Skeletal muscle tissue (tissue), 4 donors: ENCODE results near the gene GART. TPM values are rescaled to one million over a fixed set of nuclear protein-coding genes. Genes with fewer than 3 reads are reported as not detected.
A peak's percentile ranks its signal among the peaks of the same experiment; 100 is the strongest.

Source experiments
- H3K27ac ChIP-seq: one replicate; pipeline ENCODE4 v1.7.0; 2013; ENCODE audit warnings: mild to moderate bottlenecking, low read depth, low read length, inconsistent platforms
- H3K27me3 ChIP-seq, 3 donors: one replicate each; pipeline ENCODE4 v1.7.0; 2013; ENCODE audit warnings: low read length in 3 of 3; ENCODE audit not compliant: control insufficient read depth in 3 of 3, insufficient read depth in 3 of 3
- H3K36me3 ChIP-seq, 3 donors: one replicate each; pipeline ENCODE4 v1.7.0; 2013; ENCODE audit warnings: low read length in 3 of 3; ENCODE audit not compliant: control insufficient read depth in 3 of 3, insufficient read depth in 3 of 3
- H3K4me1 ChIP-seq, 3 donors: one replicate each; pipeline ENCODE4 v1.7.0; 2013; ENCODE audit warnings: low read length in 3 of 3, mild to moderate bottlenecking in 3 of 3; ENCODE audit not compliant: control insufficient read depth in 3 of 3, insufficient read depth in 3 of 3
- H3K4me3 ChIP-seq, 3 donors: one replicate each; pipeline ENCODE4 v1.7.0; 2013; ENCODE audit warnings: low read length in 3 of 3
- H3K9ac ChIP-seq, 3 donors: one replicate each; pipeline ENCODE4 v1.7.0; 2013; ENCODE audit warnings: low read length in 3 of 3, mild to moderate bottlenecking in 3 of 3, moderate library complexity in 2 of 3, low read depth in 1 of 3
- H3K9me3 ChIP-seq, 3 donors: one replicate each; pipeline ENCODE4 v1.7.0; 2013; ENCODE audit warnings: low read length in 3 of 3; ENCODE audit not compliant: control insufficient read depth in 3 of 3
- total RNA-seq: library from RNA; depleted of rRNA; stranded (reverse); fragments of >200 nt; gene quantifications from one replicate; pipeline ENCODE4 v1.2.3, GENCODE V29; 2014
- donor health status: Osteomylitis.

Gene GART
- total RNA-seq, 1 donor from 2014 or later: 52.2 TPM

- Histone ChIP-seq H3K9ac (peak overlapping the region; percentile 97 to 100 (median 100)), H3K27ac (no peak overlapping the region), H3K9me3 (no peaks in the 10 kb centered on the region), H3K27me3 (no peaks in the 10 kb centered on the region), H3K4me1 (peaks cover 11 to 28% (median 18%) of the 10 kb centered on the region in 3 donors), H3K4me3 (peak overlapping the region; percentile 91 to 98 (median 98)), H3K36me3 (peaks cover 2 to 9% (median 6%) of the 10 kb centered on the region in 3 donors)
These were observed 2.7 kb upstream of the GART start for GRCh38 chr21:33544451-33545195.

- Histone ChIP-seq H3K4me3 (peak overlapping the region; percentile 91 to 98 (median 98)), H3K27me3 (no peaks in the 10 kb centered on the region), H3K27ac (peak overlapping the region; percentile 100), H3K4me1 (peaks cover 11 to 28% (median 18%) of the 10 kb centered on the region in 3 donors), H3K36me3 (peaks cover 0 to 11% (median 0%) of the 10 kb centered on the region in 3 donors), H3K9me3 (no peaks in the 10 kb centered on the region), H3K9ac (peak overlapping the region; percentile 97 to 100 (median 100))
These were observed 1.7 kb upstream of the GART start for GRCh38 chr21:33543505-33544129.

DNA sequence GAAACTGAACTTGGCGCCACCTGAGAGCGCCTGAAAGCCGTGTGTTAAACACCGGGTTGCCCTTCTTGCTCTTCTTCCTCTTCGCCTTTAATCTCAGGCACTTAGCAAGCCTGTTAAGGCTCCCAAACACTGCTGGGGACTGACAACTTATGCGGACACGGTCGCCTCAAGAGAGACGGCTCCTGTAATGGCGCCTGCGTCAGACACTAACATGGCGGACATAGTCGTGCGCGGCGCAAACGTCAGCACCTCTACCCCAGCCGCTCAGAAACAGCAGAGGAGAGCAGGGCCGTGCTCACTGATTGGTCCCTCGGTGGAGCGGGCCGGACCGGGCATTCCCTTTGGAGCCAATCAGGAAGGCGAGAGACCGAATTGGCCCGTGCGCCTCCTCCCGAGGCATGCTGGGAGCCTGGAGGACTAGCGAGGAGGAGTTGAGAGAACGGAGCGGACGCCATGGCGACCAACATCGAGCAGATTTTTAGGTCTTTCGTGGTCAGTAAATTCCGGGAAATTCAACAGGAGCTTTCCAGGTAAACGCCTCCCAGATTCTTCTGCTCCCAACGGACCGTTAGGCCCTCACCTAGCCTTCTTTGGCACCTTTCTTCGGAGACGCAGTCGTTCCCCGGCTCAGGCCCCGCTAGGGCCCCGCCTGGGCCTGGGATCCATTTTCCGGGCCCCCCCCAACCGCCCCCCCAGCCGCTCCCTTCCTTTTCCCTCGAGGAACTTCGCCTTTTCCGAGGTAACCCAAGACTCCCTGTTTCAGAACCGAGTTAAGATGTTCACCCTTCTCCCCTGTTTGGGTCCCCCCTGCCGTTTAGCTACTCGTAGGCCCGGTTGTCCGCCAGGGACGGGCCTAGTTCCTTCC is 955 bp upstream of the GART start, which contains the start of gene SON:
SON (plus strand) TSS at position 399 of the 865 bp plus-strand sequence; CDS start at position 454, 55 bp downstream.
- Histone ChIP-seq H3K27me3 (no peaks in the 10 kb centered on the region), H3K4me1 (peaks cover 11 to 25% (median 18%) of the 10 kb centered on the region in 3 donors)

DNA sequence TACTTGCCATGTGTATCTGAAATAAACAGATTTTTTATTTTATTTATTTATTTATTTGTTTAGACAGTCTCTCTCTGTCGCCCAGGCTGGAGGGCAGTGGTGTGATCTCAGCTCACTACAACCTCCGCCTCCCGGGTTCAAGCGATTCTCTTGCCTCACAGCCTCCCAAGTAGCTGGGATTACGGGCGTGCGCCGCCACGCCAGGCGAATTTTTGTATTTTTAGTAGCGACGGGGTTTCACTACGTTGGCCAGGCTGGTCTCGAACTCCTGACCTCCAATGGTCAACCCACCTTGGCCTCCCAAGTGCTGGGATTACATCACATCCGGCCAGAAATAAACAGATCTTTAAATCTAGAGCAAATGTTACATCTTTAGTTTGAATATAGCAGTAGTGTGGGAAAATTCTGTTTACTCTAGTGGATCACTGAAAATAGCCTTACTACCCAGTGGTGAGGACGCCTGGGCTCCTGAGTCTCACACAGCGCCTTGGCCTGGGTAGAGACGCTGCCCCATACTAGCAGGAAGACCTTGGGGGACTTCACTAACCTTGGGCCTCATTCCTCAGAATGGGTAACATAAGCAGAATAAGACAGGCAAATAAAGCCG is 709 bp downstream of the GART start:
- Histone ChIP-seq H3K4me3 (peak overlapping the region; percentile 97 to 98 (median 98)), H3K27ac (peak overlapping the region; percentile 100), H3K27me3 (no peaks in the 10 kb centered on the region), H3K9ac (peak overlapping the region; percentile 100), H3K9me3 (no peaks in the 10 kb centered on the region), H3K4me1 (peaks cover 11 to 25% (median 18%) of the 10 kb centered on the region in 3 donors), H3K36me3 (peaks cover 7 to 24% (median 15%) of the 10 kb centered on the region in 3 donors)

More for the DNA sequence above, 955 bp upstream of the GART start, which contains the start of gene SON:
- Histone ChIP-seq H3K36me3 (peaks cover 0 to 11% (median 0%) of the 10 kb centered on the region in 3 donors), H3K9ac (peak within 1 kb of the TSS; percentile 100), H3K4me3 (peak within 1 kb of the TSS; percentile 97 to 98 (median 98)), H3K27ac (peak within 1 kb of the TSS; percentile 100), H3K9me3 (no peaks in the 10 kb centered on the region)

DNA sequence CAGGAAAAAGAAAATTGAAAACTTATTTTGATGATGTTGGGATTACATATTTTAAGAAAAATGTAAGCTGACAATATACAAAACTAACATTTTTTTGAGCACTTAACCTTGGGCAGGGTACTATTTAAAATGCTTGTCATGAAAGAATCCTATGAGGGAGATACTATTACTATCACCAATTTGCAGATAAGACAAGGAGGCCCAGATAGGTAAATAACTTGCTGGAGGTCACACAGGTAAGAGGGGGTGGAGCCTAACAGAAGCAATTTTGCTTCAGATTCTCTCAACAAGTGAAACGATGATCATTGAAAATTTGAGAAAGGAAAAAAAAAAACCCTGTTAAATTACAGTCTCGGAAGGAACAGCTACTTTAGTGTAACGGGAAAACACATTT is 1.2 kb downstream of the GART start:
- H3K9ac ChIP-seq: no peak overlapping the region
- H3K9me3 ChIP-seq: no peaks in the 10 kb centered on the region
- peaks cover 9 to 27% (median 19%) of the 10 kb centered on the region in 3 donors for H3K36me3 ChIP-seq
- H3K27ac ChIP-seq: no peak overlapping the region
- peaks cover 11 to 23% (median 18%) of the 10 kb centered on the region in 3 donors for H3K4me1 ChIP-seq
- H3K4me3 ChIP-seq: no peak overlapping the region
- no peaks in the 10 kb centered on the region for H3K27me3 ChIP-seq

DNA sequence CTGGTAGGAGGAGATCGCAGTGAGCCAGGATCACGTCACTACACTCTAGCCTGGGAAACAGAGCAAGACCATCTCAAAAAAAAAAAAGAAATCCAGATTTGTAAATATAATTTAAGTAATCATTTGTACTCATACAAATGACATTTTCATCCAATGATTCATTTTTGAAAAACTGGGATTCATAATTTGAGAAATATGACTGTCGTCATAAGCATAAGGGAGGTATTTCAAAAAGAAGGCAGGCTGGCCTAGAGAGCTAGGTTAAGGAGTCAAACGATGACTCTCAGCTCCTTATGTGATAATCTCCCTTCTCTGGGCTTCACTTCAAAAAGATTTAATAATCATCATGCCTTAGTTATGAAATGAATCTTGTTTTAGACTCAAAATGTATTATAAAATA is 2.3 kb downstream of the GART start:
- peaks cover 6 to 15% (median 12%) of the 10 kb centered on the region in 3 donors for H3K4me1 ChIP-seq
- peaks cover 10 to 28% (median 23%) of the 10 kb centered on the region in 3 donors for H3K36me3 ChIP-seq
- no peak overlapping the region for H3K4me3 ChIP-seq
- H3K9me3 ChIP-seq: no peaks in the 10 kb centered on the region
- H3K27ac ChIP-seq: no peak overlapping the region
- no peak overlapping the region for H3K9ac ChIP-seq
- H3K27me3 ChIP-seq: no peaks in the 10 kb centered on the region

DNA sequence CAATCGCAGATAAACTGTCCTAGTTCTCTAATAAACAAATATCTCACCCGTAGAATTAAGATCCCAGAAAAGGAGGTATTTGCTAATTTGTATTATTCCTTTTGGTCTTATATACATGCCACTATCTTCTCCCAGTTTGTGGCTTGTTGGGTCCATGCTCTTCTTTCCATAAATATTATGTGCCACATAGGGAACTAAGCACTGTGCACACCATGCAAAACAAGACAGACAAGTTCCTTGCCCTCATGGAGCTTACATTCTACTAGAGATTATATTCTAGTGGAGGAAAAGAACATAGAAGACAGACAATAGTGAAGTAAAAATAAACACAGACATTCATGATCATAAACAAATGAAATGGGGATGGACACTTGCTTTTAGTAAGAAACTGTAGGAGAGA is 4.7 kb downstream of the GART start:
- H3K36me3 ChIP-seq: peaks cover 25 to 42% (median 40%) of the 10 kb centered on the region in 3 donors
- peaks cover 6 to 12% (median 8%) of the 10 kb centered on the region in 3 donors for H3K4me1 ChIP-seq
- H3K27ac ChIP-seq: no peak overlapping the region
- no peak overlapping the region for H3K4me3 ChIP-seq
- no peaks in the 10 kb centered on the region for H3K9me3 ChIP-seq
- no peak overlapping the region for H3K9ac ChIP-seq
- no peaks in the 10 kb centered on the region for H3K27me3 ChIP-seq

DNA sequence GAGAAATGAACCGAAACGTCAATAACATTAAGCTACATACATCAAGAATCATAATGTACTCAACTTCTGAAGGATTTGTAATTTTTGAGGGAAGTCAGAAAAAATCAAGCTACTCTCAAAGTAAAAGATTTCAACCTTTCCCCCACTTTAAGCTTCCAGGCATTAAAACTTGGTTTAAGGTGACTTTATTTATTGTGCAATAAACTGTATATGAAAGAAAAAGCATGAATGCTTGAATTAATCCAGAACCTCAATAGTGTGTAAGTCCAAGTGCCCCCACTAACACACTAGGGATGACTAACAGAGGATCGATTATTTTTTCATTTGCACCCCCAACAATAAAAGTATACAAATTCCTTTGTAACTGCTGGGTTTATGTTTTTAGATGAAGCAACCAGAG is 10.9 kb downstream of the GART start:
- Histone ChIP-seq H3K27ac (no peak overlapping the region), H3K27me3 (no peaks in the 10 kb centered on the region), H3K4me1 (no peaks in the 10 kb centered on the region), H3K9me3 (no peaks in the 10 kb centered on the region), H3K4me3 (no peak overlapping the region), H3K36me3 (peaks cover 29 to 54% (median 48%) of the 10 kb centered on the region in 3 donors), H3K9ac (no peak overlapping the region)

DNA sequence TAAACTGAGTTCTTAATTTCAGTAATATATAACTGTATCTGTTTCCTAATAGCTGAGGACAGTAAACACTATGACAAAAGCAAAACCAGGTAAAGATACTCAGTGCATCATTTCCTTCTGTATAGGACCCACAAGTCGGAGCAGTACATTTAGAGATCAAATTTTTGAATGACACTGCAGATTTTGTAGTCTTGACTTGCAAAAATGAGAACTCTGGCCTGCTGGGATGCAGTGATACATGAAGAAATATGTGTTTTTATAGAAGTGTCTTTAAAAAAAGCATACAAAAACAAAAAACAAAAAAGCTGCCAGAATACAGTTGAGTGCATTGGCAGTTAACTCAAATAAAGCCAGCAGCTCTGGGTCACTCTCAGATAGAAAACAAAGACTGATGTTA is 19.0 kb downstream of the GART start:
- Histone ChIP-seq H3K27ac (no peak overlapping the region), H3K4me3 (no peak overlapping the region), H3K4me1 (no peaks in the 10 kb centered on the region), H3K36me3 (peaks cover 13 to 30% (median 24%) of the 10 kb centered on the region in 3 donors), H3K27me3 (no peaks in the 10 kb centered on the region), H3K9me3 (no peaks in the 10 kb centered on the region), H3K9ac (no peak overlapping the region)
